Type B pancreatic cell (in vitro differentiated cells): Measurements from ENCODE around the gene CDKN2A. TPM values are rescaled to one million over a fixed set of nuclear protein-coding genes. Genes with fewer than 3 reads are reported as not detected.
A peak's percentile ranks its signal among the peaks of the same experiment; 100 is the strongest.

Experiments
- DNase-seq: peaks from one replicate; pipeline ENCODE4 v3.0.0; 2021; ENCODE audit warnings: mixed read lengths; ENCODE audit not compliant: unreplicated experiment; ENCODE audit errors: extremely low spot score
- H3K27ac Mint-ChIP-seq: 2 replicates; pipeline ENCODE4 v1.8.0; 2021; ENCODE audit warnings: mild to moderate bottlenecking, mixed read lengths
- H3K27me3 Mint-ChIP-seq: 2 replicates; pipeline ENCODE4 v1.8.0; 2021; ENCODE audit warnings: mixed read lengths
- H3K36me3 Mint-ChIP-seq: 2 replicates; pipeline ENCODE4 v1.8.0; 2021; ENCODE audit warnings: mixed read lengths
- H3K4me1 Mint-ChIP-seq: one replicate; pipeline ENCODE4 v1.8.0; 2021; ENCODE audit warnings: mixed read lengths; ENCODE audit not compliant: unreplicated experiment
- H3K4me3 Mint-ChIP-seq: 2 replicates; pipeline ENCODE4 v1.8.0; 2021; ENCODE audit warnings: mild to moderate bottlenecking, mixed read lengths
- H3K9me3 Mint-ChIP-seq: 2 replicates; pipeline ENCODE4 v1.8.0; 2021; ENCODE audit warnings: mixed read lengths
- total RNA-seq: library from RNA; stranded (reverse); gene quantifications from 2 replicates; pipeline ENCODE4 v1.2.1, GENCODE V29; 2021; ENCODE audit warnings: low replicate concordance
- TF ChIP-seq, protein P1 (sequence below): fragments of 200-600 bp; sonication (generic); conservative IDR thresholded peaks from 2 replicates; pipeline ENCODE4 v1.5.0; 2021; ENCODE audit warnings: antibody characterized with exemption, mild to moderate bottlenecking

CDKN2A gene
- total RNA-seq, 1 donor from 2014 or later = 1.8 TPM

DNA sequence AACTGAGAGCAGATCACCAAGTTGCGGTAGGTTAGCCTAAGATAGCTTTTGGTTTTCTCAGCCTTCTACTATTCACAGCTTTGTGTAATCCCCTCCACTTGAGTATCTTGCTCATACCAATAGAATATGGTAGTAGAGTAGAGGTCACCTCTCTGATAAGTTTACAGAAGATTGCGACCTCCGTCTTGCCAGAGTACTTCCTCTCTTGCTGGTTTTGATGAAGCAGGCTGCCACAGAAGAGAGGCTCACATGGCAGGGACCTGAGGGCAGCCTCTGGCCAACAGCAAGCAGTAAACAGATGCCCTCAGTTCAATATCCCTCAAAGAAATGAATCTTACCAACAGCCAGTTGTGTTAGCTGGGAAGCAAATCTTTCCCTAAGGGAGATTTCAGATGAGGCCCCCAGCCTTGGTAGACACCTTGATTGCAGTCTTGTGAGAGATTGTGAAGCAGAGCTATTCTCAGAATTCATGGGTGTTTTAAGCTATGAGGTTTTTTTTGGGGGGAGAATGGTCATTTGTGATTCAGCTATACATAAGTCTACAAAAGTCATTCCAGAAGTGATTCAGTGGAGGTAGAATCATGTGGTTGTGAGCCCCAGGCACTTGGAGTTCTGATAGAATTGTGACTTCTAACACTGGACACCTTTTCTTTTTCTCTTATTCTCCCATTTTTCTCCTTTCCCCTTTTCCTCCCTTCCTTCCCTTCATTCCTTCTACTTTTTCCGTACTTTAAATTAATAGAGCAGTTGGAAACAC lies 37.6 kb upstream of the CDKN2A start:
- H3K27me3 Mint-ChIP-seq = no peaks in the 10 kb centered on the region
- H3K36me3 Mint-ChIP-seq = no peaks in the 10 kb centered on the region
- H3K9me3 Mint-ChIP-seq = no peaks in the 10 kb centered on the region

DNA sequence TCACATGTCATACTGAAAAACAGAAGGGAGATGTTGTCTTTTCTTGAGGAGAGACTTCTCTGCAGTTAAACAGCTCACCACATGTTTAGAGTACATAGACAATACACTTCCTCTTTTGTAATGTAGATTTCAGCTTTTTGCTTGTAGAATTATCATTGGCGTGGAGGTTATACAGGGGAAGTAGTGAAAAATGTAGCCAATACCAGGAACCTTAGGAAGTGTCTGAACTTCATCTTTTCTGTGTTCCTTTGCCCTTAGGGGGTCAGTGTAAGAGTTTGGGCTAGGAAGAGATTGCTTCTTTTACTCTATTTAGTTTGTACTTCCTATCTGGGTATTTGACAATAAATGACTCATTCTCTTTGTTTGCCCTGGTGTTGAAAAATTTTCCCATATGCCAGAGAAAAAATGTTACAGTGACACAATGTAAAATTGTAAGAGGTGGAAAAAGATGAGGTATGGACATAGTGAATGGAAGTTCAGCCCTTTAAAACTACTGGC lies 36.0 kb upstream of the CDKN2A start:
- Mint-ChIP-seq H3K27me3 (no peaks in the 10 kb centered on the region), H3K4me3 (no peak overlapping the region), H3K9me3 (no peaks in the 10 kb centered on the region), H3K27ac (peak overlapping the region; percentile 30), H3K4me1 (no peaks in the 10 kb centered on the region), H3K36me3 (no peaks in the 10 kb centered on the region)
- DNase-seq = no peak
- TF ChIP-seq, protein P1, sequence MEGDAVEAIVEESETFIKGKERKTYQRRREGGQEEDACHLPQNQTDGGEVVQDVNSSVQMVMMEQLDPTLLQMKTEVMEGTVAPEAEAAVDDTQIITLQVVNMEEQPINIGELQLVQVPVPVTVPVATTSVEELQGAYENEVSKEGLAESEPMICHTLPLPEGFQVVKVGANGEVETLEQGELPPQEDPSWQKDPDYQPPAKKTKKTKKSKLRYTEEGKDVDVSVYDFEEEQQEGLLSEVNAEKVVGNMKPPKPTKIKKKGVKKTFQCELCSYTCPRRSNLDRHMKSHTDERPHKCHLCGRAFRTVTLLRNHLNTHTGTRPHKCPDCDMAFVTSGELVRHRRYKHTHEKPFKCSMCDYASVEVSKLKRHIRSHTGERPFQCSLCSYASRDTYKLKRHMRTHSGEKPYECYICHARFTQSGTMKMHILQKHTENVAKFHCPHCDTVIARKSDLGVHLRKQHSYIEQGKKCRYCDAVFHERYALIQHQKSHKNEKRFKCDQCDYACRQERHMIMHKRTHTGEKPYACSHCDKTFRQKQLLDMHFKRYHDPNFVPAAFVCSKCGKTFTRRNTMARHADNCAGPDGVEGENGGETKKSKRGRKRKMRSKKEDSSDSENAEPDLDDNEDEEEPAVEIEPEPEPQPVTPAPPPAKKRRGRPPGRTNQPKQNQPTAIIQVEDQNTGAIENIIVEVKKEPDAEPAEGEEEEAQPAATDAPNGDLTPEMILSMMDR = no peak

More for the DNA sequence above, 37.6 kb upstream of the CDKN2A start:
- Mint-ChIP-seq H3K4me3 (no peak overlapping the region), H3K27ac (no peak overlapping the region), H3K4me1 (no peaks in the 10 kb centered on the region)
- TF ChIP-seq, protein P1 = no peak
- no peak for DNase-seq

DNA sequence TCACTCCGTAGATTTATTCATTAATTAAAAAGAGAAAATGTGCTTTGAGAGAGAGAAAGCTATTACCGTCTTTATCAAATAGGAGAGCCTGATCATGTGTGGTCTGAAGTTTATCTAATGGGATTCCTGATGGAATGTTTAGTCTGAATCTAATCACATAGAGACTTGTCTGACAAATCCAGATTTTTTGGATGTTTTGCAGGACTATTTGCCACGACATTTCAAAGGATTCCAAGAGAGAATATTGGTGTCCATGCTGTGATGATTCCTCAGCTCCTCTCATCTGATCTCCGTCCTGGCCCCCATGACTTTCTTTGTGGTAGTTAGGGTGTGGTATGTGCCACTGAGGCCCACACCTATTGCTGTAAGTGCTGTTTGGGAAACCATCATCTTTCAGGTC lies 35.0 kb upstream of the CDKN2A start:
- Mint-ChIP-seq H3K36me3 (no peaks in the 10 kb centered on the region), H3K9me3 (no peaks in the 10 kb centered on the region), H3K27me3 (no peaks in the 10 kb centered on the region), H3K27ac (no peak overlapping the region), H3K4me1 (no peaks in the 10 kb centered on the region), H3K4me3 (no peak overlapping the region)
- DNase-seq = no peak
- TF ChIP-seq, protein P1 = no peak

DNA sequence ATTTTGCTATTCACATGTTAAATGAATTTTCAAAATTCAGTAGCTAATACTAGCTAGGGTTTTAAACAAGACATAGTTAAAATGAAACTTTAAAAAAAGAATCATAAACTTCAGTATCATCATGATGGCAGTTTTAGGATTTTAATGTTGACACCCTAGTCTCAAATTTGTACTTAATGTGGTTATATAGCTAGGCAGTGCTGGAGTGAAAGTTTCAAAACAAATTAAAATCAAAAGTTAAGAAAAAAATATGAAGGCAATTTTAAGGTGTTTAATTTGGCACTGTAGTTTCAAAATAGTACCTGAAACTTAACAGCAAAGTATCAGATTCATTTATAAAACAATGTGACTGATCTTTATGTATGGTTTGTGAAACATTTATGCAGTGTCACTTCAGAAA lies 34.2 kb upstream of the CDKN2A start:
- Mint-ChIP-seq H3K27me3 (no peaks in the 10 kb centered on the region), H3K4me1 (no peaks in the 10 kb centered on the region), H3K27ac (no peak overlapping the region), H3K9me3 (no peaks in the 10 kb centered on the region), H3K36me3 (no peaks in the 10 kb centered on the region), H3K4me3 (no peak overlapping the region)
- TF ChIP-seq, protein P1 = no peak
- no peak for DNase-seq

DNA sequence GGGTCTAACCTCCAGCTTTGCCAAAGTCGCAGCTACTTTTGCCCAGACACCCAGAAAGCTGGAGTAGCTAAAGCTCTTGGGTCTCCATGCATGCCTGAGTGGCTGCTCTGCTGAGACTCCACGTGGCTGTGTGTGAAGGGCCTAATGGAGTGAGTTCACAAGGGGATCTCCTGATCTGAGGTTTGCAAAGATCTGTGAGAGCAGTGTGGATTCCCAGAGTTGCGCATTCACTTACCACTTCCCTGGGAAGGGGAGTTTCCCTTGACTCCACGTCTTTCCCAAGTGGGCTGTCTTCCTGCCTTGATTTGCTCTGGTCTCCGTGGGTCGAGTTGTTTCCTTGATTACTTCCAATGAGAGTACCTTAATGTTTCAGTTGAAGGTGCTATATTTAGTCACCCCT lies 32.5 kb upstream of the CDKN2A start:
- no peaks in the 10 kb centered on the region for H3K9me3 Mint-ChIP-seq
- no peak for DNase-seq
- H3K27ac Mint-ChIP-seq = no peak overlapping the region
- H3K4me1 Mint-ChIP-seq = no peaks in the 10 kb centered on the region
- TF ChIP-seq, protein P1 = no peak
- no peak overlapping the region for H3K4me3 Mint-ChIP-seq
- H3K36me3 Mint-ChIP-seq = no peaks in the 10 kb centered on the region
- H3K27me3 Mint-ChIP-seq = peaks cover 13% of the 10 kb centered on the region
